Measurements from ENCODE around the gene KCNMB3.
A peak's percentile ranks its signal among the peaks of the same experiment; 100 is the strongest.

Gene KCNMB3

DNA sequence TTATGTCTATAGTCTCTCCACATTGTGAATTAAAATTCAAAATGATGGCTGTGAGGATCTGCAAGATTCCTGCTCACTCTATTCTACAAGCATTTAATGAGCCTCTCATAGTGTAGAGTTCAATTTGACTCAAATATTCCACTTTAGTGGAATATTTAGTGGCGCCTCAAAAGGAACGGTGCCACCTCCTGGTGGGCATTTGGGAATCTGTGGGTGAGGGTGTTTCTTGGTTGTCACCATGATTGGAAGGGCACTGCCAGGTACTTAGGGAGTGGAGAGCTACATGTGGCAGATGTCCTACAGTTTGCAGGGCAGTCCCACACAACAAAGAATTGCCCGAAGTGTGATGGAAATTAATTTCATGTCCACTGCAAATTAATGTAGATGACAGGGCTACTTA is 21.5 kb upstream of the KCNMB3 start:
- Histone ChIP-seq H3K4me1 (no peaks in the 10 kb centered on the region), H3K4me3 (ENCODE audit: low read depth, low read length) (no peak overlapping the region), H3K4me2 (ENCODE audit: low read length) (no peak overlapping the region), H2AFZ (no peak overlapping the region), H3K9me3 (ENCODE audit: control insufficient read depth, low read length) (no peaks in the 10 kb centered on the region), H3K27me3 (ENCODE audit: control insufficient read depth, insufficient read depth, low read length) (no peaks in the 10 kb centered on the region), H3K79me2 (no peaks in the 10 kb centered on the region), H3K36me3 (ENCODE audit: control insufficient read depth, insufficient read depth, low read length) (no peaks in the 10 kb centered on the region), H3K9ac (no peak overlapping the region), H3K27ac (no peak overlapping the region)
- no peak for TF ChIP-seq CTCF (IDR thresholded peaks at IDR 0.05)

GRCh38 chr3:179269152-179269707 is 18.3 kb upstream of the KCNMB3 start:
- no peak for TF ChIP-seq CTCF (IDR thresholded peaks at IDR 0.05)

GRCh38 chr3:179268400-179269051 is 17.6 kb upstream of the KCNMB3 start:
- no peak overlapping the region for H3K4me3 ChIP-seq (ENCODE audit: low read depth, low read length)
- no peak overlapping the region for H3K4me2 ChIP-seq (ENCODE audit: low read length)
- no peaks in the 10 kb centered on the region for H3K36me3 ChIP-seq (ENCODE audit: control insufficient read depth, insufficient read depth, low read length)
- TF ChIP-seq CTCF (IDR thresholded peaks at IDR 0.05) = no peak
- H2AFZ ChIP-seq = no peak overlapping the region
- H3K9me3 ChIP-seq (ENCODE audit: control insufficient read depth, low read length) = no peaks in the 10 kb centered on the region
- no peaks in the 10 kb centered on the region for H3K79me2 ChIP-seq
- no peak overlapping the region for H3K27ac ChIP-seq
- H3K9ac ChIP-seq = no peak overlapping the region
- no peaks in the 10 kb centered on the region for H3K4me1 ChIP-seq
- H3K27me3 ChIP-seq (ENCODE audit: control insufficient read depth, insufficient read depth, low read length) = no peaks in the 10 kb centered on the region

More at GRCh38 chr3:179269152-179269707, 18.3 kb upstream of the KCNMB3 start:
- H3K27ac ChIP-seq = no peak overlapping the region
- H3K27me3 ChIP-seq (ENCODE audit: control insufficient read depth, insufficient read depth, low read length) = no peaks in the 10 kb centered on the region
- no peaks in the 10 kb centered on the region for H3K4me1 ChIP-seq
- H3K4me2 ChIP-seq (ENCODE audit: low read length) = no peak overlapping the region
- H3K36me3 ChIP-seq (ENCODE audit: control insufficient read depth, insufficient read depth, low read length) = no peaks in the 10 kb centered on the region
- H3K9me3 ChIP-seq (ENCODE audit: control insufficient read depth, low read length) = no peaks in the 10 kb centered on the region
- no peak overlapping the region for H3K9ac ChIP-seq
- peak overlapping the region; percentile 50 for H2AFZ ChIP-seq
- H3K4me3 ChIP-seq (ENCODE audit: low read depth, low read length) = no peak overlapping the region
- H3K79me2 ChIP-seq = no peaks in the 10 kb centered on the region

- no peak for TF ChIP-seq CTCF (IDR thresholded peaks at IDR 0.05)
- Histone ChIP-seq H3K27me3 (ENCODE audit: control insufficient read depth, insufficient read depth, low read length) (no peaks in the 10 kb centered on the region), H3K27ac (no peak overlapping the region), H3K4me2 (ENCODE audit: low read length) (no peak overlapping the region), H3K9me3 (ENCODE audit: control insufficient read depth, low read length) (no peaks in the 10 kb centered on the region), H2AFZ (no peak overlapping the region), H3K9ac (no peak overlapping the region), H3K36me3 (ENCODE audit: control insufficient read depth, insufficient read depth, low read length) (no peaks in the 10 kb centered on the region), H3K4me3 (ENCODE audit: low read depth, low read length) (no peak overlapping the region), H3K79me2 (no peaks in the 10 kb centered on the region), H3K4me1 (no peaks in the 10 kb centered on the region)
Observed at GRCh38 chr3:179266701-179267211, 15.8 kb upstream of the KCNMB3 start.

DNA sequence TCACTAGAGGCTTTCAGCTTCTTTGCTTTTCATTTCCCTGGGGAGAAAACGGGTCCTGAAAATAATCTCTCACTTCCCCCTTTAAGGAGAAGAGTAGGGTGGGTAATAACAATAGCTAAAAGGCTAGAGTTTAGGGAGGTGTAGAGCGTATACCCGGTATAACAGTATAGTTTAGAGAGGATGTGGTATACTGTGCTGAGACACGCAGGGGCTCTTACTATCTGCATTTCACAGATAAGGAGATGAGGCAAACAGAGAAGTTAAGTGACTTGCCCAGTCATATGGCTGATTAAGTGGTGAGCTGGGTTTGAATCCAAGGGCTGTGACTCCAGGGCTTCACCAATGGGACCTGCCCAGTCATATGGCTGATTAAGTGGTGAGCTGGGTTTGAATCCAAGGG is 15.0 kb upstream of the KCNMB3 start:
- no peak overlapping the region for H3K9ac ChIP-seq
- no peak overlapping the region for H2AFZ ChIP-seq
- H3K79me2 ChIP-seq = no peaks in the 10 kb centered on the region
- TF ChIP-seq CTCF (IDR thresholded peaks at IDR 0.05) = no peak
- H3K9me3 ChIP-seq (ENCODE audit: control insufficient read depth, low read length) = no peaks in the 10 kb centered on the region
- H3K27me3 ChIP-seq (ENCODE audit: control insufficient read depth, insufficient read depth, low read length) = no peaks in the 10 kb centered on the region
- no peak overlapping the region for H3K27ac ChIP-seq
- H3K36me3 ChIP-seq (ENCODE audit: control insufficient read depth, insufficient read depth, low read length) = no peaks in the 10 kb centered on the region
- no peaks in the 10 kb centered on the region for H3K4me1 ChIP-seq
- H3K4me3 ChIP-seq (ENCODE audit: low read depth, low read length) = no peak overlapping the region
- no peak overlapping the region for H3K4me2 ChIP-seq (ENCODE audit: low read length)
